ENCODE measurements around the gene ACOXL.

ACOXL gene

DNA sequence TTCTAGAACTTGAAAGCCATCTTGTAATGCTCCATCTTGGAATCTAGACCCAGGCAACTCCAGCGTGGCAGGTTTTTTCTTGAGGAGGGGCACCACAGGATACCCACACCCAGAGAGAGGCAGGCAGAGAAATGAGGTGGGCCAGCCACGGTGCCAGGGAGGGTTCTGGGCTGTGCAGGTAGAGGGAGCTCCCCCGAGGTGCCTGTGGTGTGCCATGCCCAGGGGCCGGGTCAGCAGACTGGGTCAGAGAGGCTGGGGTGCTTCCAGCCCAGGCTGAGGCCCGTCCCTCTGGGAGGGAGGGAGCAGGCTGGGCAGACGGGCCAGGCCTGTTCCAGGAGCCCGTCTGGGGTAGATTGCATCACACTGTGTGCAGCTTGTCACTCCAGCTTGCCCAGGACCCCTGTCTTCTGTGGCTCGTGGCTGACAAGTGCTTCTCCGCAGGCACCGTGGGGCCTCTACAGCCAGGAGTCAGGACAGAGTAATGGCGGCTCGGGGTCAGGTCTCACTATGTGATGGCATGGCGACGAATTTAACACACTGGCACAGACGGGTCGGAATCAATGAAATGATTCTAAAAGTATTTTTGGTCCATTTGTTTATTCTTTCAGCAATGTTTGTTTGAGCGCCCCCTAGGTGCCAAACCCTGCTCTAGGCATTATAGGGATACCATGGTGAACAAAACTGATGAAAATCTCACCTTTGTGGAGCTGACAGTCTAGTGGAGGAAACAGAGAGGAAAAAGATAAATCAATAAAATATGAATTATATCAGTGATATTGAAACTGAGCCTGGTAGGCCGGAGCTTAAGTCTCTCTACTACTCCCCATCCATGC is 144.0 kb downstream of the ACOXL start:
- no peak overlapping the region for H3K9ac ChIP-seq

DNA sequence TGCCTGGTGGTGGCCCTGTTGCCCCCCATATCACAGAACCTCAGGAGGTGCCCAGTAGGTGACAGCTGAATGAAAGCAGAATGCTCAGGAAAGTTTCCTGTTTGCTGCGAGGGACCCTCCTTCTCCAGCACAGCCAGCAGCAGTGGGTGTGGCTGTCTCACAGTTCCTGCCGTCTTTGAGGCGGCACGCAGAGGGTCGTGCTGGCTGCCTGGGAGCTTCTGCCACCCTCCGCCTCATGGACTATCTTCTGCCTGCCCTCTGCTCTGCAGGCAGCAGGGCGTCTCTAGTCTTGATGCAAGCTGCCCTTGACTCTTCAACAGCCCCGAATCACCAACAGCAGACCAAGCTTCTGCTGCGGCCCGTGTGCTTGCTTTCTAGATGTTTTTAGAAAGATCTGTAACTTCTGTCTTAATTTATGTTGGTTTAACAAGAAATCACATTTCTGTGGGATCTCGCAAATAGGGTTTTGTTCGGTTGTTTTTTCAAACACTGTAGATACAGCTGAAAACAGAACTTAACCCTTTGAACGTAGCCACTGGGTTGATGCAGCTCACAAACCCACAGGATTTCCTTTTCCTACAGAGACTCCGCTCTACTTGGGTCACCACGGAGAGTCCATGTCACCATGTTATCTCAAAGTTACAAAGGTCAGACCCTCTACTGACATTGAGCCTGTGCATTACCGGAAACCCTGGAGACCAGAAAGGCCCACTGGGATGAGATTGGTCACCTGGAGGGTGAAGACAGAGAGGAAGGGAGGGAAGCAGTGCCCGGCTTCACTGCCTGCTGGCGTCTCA is 144.9 kb downstream of the ACOXL start:
- H3K4me2 ChIP-seq (ENCODE audit: low read length) = no peak overlapping the region
- no peaks in the 10 kb centered on the region for H3K36me3 ChIP-seq (ENCODE audit: control insufficient read depth, insufficient read depth, low read length)
- no peak overlapping the region for H3K27ac ChIP-seq
- no peak overlapping the region for H3K4me3 ChIP-seq (ENCODE audit: low read depth, low read length)
- no peaks in the 10 kb centered on the region for H3K27me3 ChIP-seq (ENCODE audit: control insufficient read depth, insufficient read depth, low read length)
- no peak overlapping the region for H2AFZ ChIP-seq
- no peaks in the 10 kb centered on the region for H3K79me2 ChIP-seq
- H3K9ac ChIP-seq = no peak overlapping the region
- no peaks in the 10 kb centered on the region for H3K9me3 ChIP-seq (ENCODE audit: control insufficient read depth, low read length)
- TF ChIP-seq, protein P1, sequence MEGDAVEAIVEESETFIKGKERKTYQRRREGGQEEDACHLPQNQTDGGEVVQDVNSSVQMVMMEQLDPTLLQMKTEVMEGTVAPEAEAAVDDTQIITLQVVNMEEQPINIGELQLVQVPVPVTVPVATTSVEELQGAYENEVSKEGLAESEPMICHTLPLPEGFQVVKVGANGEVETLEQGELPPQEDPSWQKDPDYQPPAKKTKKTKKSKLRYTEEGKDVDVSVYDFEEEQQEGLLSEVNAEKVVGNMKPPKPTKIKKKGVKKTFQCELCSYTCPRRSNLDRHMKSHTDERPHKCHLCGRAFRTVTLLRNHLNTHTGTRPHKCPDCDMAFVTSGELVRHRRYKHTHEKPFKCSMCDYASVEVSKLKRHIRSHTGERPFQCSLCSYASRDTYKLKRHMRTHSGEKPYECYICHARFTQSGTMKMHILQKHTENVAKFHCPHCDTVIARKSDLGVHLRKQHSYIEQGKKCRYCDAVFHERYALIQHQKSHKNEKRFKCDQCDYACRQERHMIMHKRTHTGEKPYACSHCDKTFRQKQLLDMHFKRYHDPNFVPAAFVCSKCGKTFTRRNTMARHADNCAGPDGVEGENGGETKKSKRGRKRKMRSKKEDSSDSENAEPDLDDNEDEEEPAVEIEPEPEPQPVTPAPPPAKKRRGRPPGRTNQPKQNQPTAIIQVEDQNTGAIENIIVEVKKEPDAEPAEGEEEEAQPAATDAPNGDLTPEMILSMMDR (IDR thresholded peaks at IDR 0.05) = no peak
- H3K4me1 ChIP-seq = no peaks in the 10 kb centered on the region

More for the DNA sequence above, 144.0 kb downstream of the ACOXL start:
- no peak overlapping the region for H2AFZ ChIP-seq
- no peaks in the 10 kb centered on the region for H3K79me2 ChIP-seq
- no peak overlapping the region for H3K27ac ChIP-seq
- no peaks in the 10 kb centered on the region for H3K9me3 ChIP-seq (ENCODE audit: control insufficient read depth, low read length)
- TF ChIP-seq, protein P1 (IDR thresholded peaks at IDR 0.05) = no peak
- H3K27me3 ChIP-seq (ENCODE audit: control insufficient read depth, insufficient read depth, low read length) = no peaks in the 10 kb centered on the region
- no peaks in the 10 kb centered on the region for H3K36me3 ChIP-seq (ENCODE audit: control insufficient read depth, insufficient read depth, low read length)
- H3K4me3 ChIP-seq (ENCODE audit: low read depth, low read length) = no peak overlapping the region
- H3K4me1 ChIP-seq = no peaks in the 10 kb centered on the region
- H3K4me2 ChIP-seq (ENCODE audit: low read length) = no peak overlapping the region

DNA sequence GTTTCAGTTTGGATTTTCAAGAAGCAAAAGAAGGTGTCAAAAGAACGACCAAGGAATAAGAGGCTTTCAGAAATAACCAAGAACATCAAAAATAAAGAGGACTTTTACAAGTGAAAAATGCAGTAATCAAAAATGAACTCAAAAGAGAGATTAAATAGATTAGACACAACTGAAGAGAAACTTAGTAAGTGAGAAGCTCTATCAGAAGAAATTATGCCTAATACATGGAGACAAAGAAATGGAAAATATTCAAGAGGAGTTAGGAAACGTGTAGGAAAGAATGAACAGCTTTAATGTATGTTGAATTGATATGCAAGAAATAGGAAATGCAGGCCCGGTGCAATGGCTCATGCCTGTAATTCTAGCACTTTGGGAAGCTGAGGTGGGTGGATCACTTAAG is 145.8 kb downstream of the ACOXL start:
- Histone ChIP-seq H3K9ac (no peak overlapping the region), H2AFZ (no peak overlapping the region), H3K4me1 (no peaks in the 10 kb centered on the region), H3K4me3 (ENCODE audit: low read depth, low read length) (no peak overlapping the region), H3K79me2 (no peaks in the 10 kb centered on the region), H3K27me3 (ENCODE audit: control insufficient read depth, insufficient read depth, low read length) (no peaks in the 10 kb centered on the region), H3K36me3 (ENCODE audit: control insufficient read depth, insufficient read depth, low read length) (no peaks in the 10 kb centered on the region), H3K9me3 (ENCODE audit: control insufficient read depth, low read length) (no peaks in the 10 kb centered on the region), H3K4me2 (ENCODE audit: low read length) (no peak overlapping the region), H3K27ac (no peak overlapping the region)
- TF ChIP-seq, protein P1 (IDR thresholded peaks at IDR 0.05) = no peak

DNA sequence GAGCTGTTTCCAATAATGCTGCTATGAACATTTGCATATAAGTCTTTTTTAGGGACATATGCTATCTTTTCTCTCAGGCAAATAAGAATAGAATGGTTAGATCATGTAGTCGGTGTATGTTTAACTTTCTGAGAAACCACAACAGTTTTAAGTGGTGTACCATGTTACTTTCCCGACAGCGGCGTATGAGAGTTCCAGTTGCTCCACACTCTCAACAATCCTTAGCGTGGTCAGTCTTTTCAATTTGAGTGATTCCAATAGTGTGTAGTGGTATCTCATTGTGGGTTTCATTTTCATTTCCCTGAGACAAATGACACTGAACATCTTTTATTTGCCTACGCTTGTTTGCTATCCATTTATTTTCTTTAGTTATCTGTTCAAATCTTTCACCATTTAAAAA is 149.5 kb downstream of the ACOXL start:
- TF ChIP-seq, protein P1 (IDR thresholded peaks at IDR 0.05) = no peak
- Histone ChIP-seq H3K27me3 (ENCODE audit: control insufficient read depth, insufficient read depth, low read length) (no peaks in the 10 kb centered on the region), H3K9ac (no peak overlapping the region)

More for the DNA sequence above, 149.5 kb downstream of the ACOXL start:
- no peaks in the 10 kb centered on the region for H3K9me3 ChIP-seq (ENCODE audit: control insufficient read depth, low read length)
- no peaks in the 10 kb centered on the region for H3K4me1 ChIP-seq
- no peak overlapping the region for H3K27ac ChIP-seq
- H3K79me2 ChIP-seq = no peaks in the 10 kb centered on the region
- no peak overlapping the region for H2AFZ ChIP-seq
- H3K4me3 ChIP-seq (ENCODE audit: low read depth, low read length) = no peak overlapping the region
- H3K36me3 ChIP-seq (ENCODE audit: control insufficient read depth, insufficient read depth, low read length) = no peaks in the 10 kb centered on the region
- H3K4me2 ChIP-seq (ENCODE audit: low read length) = no peak overlapping the region
